ENCODE data around the gene ACER3. TPM values are rescaled to one million over a fixed set of nuclear protein-coding genes. Genes with fewer than 3 reads are reported as not detected.

ACER3 gene
- total and polyA plus RNA-seq, 2 experiments from 2014 or later = 6.2 to 26.5 TPM

DNA sequence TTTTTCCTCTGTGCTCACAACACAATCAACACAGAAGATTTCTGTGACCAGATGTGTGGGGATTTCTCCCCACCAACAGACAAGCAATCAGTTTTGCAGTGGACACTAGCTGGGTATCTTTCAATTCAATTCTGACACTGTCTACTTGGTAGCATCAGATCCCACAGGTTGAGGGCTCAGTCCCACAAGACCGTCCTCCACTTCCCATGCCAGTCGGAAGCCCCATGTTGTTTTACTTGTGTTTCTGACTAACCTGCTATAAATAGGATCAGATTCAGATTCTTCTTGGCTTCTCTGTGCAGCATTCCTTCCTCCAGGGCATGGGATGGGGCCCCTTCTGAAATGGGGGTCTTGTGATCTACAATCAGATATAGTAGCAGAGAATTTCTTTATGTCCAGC lies 19.6 kb downstream of the ACER3 start:
- no peaks in the 10 kb centered on the region for H3K27me3 ChIP-seq (ENCODE audit: insufficient read depth)
- no peak for ATAC-seq
- TF ChIP-seq JUNB (IDR thresholded peaks at IDR 0.05; ENCODE audit: unreplicated experiment) = no peak
- TF ChIP-seq ZNF331 (CRISPR knock-in tag; IDR thresholded peaks at IDR 0.05; ENCODE audit: low read depth) = no peak
- TF ChIP-seq, protein P1, sequence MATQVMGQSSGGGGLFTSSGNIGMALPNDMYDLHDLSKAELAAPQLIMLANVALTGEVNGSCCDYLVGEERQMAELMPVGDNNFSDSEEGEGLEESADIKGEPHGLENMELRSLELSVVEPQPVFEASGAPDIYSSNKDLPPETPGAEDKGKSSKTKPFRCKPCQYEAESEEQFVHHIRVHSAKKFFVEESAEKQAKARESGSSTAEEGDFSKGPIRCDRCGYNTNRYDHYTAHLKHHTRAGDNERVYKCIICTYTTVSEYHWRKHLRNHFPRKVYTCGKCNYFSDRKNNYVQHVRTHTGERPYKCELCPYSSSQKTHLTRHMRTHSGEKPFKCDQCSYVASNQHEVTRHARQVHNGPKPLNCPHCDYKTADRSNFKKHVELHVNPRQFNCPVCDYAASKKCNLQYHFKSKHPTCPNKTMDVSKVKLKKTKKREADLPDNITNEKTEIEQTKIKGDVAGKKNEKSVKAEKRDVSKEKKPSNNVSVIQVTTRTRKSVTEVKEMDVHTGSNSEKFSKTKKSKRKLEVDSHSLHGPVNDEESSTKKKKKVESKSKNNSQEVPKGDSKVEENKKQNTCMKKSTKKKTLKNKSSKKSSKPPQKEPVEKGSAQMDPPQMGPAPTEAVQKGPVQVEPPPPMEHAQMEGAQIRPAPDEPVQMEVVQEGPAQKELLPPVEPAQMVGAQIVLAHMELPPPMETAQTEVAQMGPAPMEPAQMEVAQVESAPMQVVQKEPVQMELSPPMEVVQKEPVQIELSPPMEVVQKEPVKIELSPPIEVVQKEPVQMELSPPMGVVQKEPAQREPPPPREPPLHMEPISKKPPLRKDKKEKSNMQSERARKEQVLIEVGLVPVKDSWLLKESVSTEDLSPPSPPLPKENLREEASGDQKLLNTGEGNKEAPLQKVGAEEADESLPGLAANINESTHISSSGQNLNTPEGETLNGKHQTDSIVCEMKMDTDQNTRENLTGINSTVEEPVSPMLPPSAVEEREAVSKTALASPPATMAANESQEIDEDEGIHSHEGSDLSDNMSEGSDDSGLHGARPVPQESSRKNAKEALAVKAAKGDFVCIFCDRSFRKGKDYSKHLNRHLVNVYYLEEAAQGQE (IDR thresholded peaks at IDR 0.05; ENCODE audit: unreplicated experiment) = no peak
- TF ChIP-seq, protein P2, sequence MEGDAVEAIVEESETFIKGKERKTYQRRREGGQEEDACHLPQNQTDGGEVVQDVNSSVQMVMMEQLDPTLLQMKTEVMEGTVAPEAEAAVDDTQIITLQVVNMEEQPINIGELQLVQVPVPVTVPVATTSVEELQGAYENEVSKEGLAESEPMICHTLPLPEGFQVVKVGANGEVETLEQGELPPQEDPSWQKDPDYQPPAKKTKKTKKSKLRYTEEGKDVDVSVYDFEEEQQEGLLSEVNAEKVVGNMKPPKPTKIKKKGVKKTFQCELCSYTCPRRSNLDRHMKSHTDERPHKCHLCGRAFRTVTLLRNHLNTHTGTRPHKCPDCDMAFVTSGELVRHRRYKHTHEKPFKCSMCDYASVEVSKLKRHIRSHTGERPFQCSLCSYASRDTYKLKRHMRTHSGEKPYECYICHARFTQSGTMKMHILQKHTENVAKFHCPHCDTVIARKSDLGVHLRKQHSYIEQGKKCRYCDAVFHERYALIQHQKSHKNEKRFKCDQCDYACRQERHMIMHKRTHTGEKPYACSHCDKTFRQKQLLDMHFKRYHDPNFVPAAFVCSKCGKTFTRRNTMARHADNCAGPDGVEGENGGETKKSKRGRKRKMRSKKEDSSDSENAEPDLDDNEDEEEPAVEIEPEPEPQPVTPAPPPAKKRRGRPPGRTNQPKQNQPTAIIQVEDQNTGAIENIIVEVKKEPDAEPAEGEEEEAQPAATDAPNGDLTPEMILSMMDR (conservative IDR thresholded peaks at IDR 0.05; ENCODE audit: low read depth in 2 of 2) = no peak
- TF ChIP-seq, protein P3, sequence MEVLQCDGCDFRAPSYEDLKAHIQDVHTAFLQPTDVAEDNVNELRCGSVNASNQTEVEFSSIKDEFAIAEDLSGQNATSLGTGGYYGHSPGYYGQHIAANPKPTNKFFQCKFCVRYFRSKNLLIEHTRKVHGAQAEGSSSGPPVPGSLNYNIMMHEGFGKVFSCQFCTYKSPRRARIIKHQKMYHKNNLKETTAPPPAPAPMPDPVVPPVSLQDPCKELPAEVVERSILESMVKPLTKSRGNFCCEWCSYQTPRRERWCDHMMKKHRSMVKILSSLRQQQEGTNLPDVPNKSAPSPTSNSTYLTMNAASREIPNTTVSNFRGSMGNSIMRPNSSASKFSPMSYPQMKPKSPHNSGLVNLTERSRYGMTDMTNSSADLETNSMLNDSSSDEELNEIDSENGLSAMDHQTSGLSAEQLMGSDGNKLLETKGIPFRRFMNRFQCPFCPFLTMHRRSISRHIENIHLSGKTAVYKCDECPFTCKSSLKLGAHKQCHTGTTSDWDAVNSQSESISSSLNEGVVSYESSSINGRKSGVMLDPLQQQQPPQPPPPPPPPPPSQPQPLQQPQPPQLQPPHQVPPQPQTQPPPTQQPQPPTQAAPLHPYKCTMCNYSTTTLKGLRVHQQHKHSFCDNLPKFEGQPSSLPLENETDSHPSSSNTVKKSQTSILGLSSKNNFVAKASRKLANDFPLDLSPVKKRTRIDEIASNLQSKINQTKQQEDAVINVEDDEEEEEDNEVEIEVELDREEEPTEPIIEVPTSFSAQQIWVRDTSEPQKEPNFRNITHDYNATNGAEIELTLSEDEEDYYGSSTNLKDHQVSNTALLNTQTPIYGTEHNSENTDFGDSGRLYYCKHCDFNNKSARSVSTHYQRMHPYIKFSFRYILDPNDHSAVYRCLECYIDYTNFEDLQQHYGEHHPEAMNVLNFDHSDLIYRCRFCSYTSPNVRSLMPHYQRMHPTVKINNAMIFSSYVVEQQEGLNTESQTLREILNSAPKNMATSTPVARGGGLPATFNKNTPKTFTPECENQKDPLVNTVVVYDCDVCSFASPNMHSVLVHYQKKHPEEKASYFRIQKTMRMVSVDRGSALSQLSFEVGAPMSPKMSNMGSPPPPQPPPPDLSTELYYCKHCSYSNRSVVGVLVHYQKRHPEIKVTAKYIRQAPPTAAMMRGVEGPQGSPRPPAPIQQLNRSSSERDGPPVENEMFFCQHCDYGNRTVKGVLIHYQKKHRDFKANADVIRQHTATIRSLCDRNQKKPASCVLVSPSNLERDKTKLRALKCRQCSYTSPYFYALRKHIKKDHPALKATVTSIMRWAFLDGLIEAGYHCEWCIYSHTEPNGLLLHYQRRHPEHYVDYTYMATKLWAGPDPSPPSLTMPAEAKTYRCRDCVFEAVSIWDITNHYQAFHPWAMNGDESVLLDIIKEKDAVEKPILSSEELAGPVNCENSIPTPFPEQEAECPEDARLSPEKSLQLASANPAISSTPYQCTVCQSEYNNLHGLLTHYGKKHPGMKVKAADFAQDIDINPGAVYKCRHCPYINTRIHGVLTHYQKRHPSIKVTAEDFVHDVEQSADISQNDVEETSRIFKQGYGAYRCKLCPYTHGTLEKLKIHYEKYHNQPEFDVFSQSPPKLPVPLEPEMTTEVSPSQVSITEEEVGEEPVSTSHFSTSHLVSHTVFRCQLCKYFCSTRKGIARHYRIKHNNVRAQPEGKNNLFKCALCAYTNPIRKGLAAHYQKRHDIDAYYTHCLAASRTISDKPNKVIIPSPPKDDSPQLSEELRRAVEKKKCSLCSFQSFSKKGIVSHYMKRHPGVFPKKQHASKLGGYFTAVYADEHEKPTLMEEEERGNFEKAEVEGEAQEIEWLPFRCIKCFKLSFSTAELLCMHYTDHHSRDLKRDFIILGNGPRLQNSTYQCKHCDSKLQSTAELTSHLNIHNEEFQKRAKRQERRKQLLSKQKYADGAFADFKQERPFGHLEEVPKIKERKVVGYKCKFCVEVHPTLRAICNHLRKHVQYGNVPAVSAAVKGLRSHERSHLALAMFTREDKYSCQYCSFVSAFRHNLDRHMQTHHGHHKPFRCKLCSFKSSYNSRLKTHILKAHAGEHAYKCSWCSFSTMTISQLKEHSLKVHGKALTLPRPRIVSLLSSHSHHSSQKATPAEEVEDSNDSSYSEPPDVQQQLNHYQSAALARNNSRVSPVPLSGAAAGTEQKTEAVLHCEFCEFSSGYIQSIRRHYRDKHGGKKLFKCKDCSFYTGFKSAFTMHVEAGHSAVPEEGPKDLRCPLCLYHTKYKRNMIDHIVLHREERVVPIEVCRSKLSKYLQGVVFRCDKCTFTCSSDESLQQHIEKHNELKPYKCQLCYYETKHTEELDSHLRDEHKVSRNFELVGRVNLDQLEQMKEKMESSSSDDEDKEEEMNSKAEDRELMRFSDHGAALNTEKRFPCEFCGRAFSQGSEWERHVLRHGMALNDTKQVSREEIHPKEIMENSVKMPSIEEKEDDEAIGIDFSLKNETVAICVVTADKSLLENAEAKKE (CRISPR knock-in tag; IDR thresholded peaks at IDR 0.05) = no peak
- TF ChIP-seq CREB1 (CRISPR knock-in tag; IDR thresholded peaks at IDR 0.05; ENCODE audit: low read depth) = no peak
- TF ChIP-seq STAT1 (IDR thresholded peaks at IDR 0.05; ENCODE audit: unreplicated experiment) = no peak
- TF ChIP-seq POLR2AphosphoS5 (IDR thresholded peaks at IDR 0.05; ENCODE audit: low read depth) = no peak
- TF ChIP-seq, protein P4, sequence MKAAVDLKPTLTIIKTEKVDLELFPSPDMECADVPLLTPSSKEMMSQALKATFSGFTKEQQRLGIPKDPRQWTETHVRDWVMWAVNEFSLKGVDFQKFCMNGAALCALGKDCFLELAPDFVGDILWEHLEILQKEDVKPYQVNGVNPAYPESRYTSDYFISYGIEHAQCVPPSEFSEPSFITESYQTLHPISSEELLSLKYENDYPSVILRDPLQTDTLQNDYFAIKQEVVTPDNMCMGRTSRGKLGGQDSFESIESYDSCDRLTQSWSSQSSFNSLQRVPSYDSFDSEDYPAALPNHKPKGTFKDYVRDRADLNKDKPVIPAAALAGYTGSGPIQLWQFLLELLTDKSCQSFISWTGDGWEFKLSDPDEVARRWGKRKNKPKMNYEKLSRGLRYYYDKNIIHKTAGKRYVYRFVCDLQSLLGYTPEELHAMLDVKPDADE (IDR thresholded peaks at IDR 0.05) = no peak
- H3K36me3 ChIP-seq (ENCODE audit: insufficient read depth) = no peaks in the 10 kb centered on the region
- H3K4me2 ChIP-seq = no peak overlapping the region
- no peak overlapping the region for H3K27ac ChIP-seq (ENCODE audit: low read depth)
- H3K9me2 ChIP-seq (ENCODE audit: insufficient read depth) = no peaks in the 10 kb centered on the region
- H3K27me3 Mint-ChIP-seq (ENCODE audit: insufficient read depth, low read depth, poor library complexity) = no peaks in the 10 kb centered on the region
- no peaks in the 10 kb centered on the region for H3K36me3 Mint-ChIP-seq (ENCODE audit: low read depth)
- no peaks in the 10 kb centered on the region for H3K79me2 ChIP-seq (replicated peaks; ENCODE audit: insufficient read depth)
- no peak overlapping the region for H2AFZ ChIP-seq
- no peak overlapping the region for H3K27ac Mint-ChIP-seq
- H3F3A ChIP-seq (replicated peaks; ENCODE audit: low read depth) = no peaks in the 10 kb centered on the region
- no peak overlapping the region for H3K4me3 Mint-ChIP-seq
- 0 out of 2 replicates have a peak, but pooled peaks cover 3% of the 10 kb centered on the region for H3K4me1 ChIP-seq (ENCODE audit: insufficient read depth)
- peaks cover 7% of the 10 kb centered on the region; the same call in 2 of the 3 replicates for H3K4me1 Mint-ChIP-seq
- no peak overlapping the region for H3K4me3 ChIP-seq
- no peaks in the 10 kb centered on the region for H4K20me1 ChIP-seq (replicated peaks; ENCODE audit: insufficient read depth)
- no peak for DNase-seq (ENCODE audit: low spot score)
- no peaks in the 10 kb centered on the region for H3K9me3 Mint-ChIP-seq
